Inferior parietal cortex (tissue), 1 donor: Measurements from ENCODE around the gene RANBP3L.
"Not testable (repeated sequence)": the region's sequence is repeated elsewhere in the genome, so short reads cannot be mapped to it uniquely, and the experiment has no call there.

Experiments used
- DNase-seq: peaks from one replicate; pipeline ENCODE4 v3.0.0-alpha.2; 2016; ENCODE audit errors: extremely low spot score

Gene RANBP3L

GRCh38 chr5:36285837-36286615 is 15.7 kb downstream of the RANBP3L start:
- DNase-seq, result no peak

- not testable (repeated sequence) for DNase-seq
These were observed 17.9 kb downstream of the RANBP3L start for GRCh38 chr5:36283775-36284174.

- DNase-seq, result no peak
These were observed 20.1 kb downstream of the RANBP3L start for GRCh38 chr5:36281626-36282025.

- DNase-seq, result no peak
These were observed 22.5 kb downstream of the RANBP3L start for GRCh38 chr5:36279054-36279698.

GRCh38 chr5:36277521-36278176 is 24.1 kb downstream of the RANBP3L start:
- no peak for DNase-seq

GRCh38 chr5:36276864-36277263 is 24.8 kb downstream of the RANBP3L start:
- no peak for DNase-seq

GRCh38 chr5:36273809-36274526 is 27.7 kb downstream of the RANBP3L start:
- DNase-seq, result no peak

- no peak for DNase-seq
These were observed 29.5 kb downstream of the RANBP3L start for GRCh38 chr5:36272136-36272690.

GRCh38 chr5:36270876-36271575 is 30.7 kb downstream of the RANBP3L start:
- no peak for DNase-seq

GRCh38 chr5:36270175-36270574 is 31.5 kb downstream of the RANBP3L start:
- no peak for DNase-seq

- no peak for DNase-seq
These were observed 32.2 kb downstream of the RANBP3L start for GRCh38 chr5:36269478-36269877.

- DNase-seq, result no peak
These were observed 33.8 kb downstream of the RANBP3L start for GRCh38 chr5:36267905-36268304.

GRCh38 chr5:36264202-36264760 is 37.4 kb downstream of the RANBP3L start:
- DNase-seq, result no peak

GRCh38 chr5:36261186-36261585 is 40.5 kb downstream of the RANBP3L start:
- no peak for DNase-seq

- no peak for DNase-seq
These were observed 48.1 kb downstream of the RANBP3L start for GRCh38 chr5:36253575-36253974.

- DNase-seq, result peak; percentile 40
These were observed 48.9 kb downstream of the RANBP3L start for GRCh38 chr5:36252722-36253365.

- DNase-seq, result no peak
These were observed 50.5 kb downstream of the RANBP3L start for GRCh38 chr5:36251218-36251617.

- DNase-seq, result no peak
These were observed 51.3 kb downstream of the RANBP3L start for GRCh38 chr5:36250427-36250826.

GRCh38 chr5:36246036-36246800 is 55.5 kb downstream of the RANBP3L start:
- no peak for DNase-seq

- no peak for DNase-seq
These were observed 57.6 kb downstream of the RANBP3L start for GRCh38 chr5:36244076-36244475.
